K562 (cell line): ENCODE measurements around the gene ABCC1. TPM values are rescaled to one million over a fixed set of nuclear protein-coding genes. Genes with fewer than 3 reads are reported as not detected.

ENCODE experiments used
- ATAC-seq: fragments of 200-7000 bp; cut with Tn5 transposase; 3 replicates; pipeline ENCODE4 v1.9.1; 2020; ENCODE audit warnings: moderate library complexity
- BruUV-seq: library from RNA; stranded (reverse); fragments of 400-500 nt; replicated peaks from 2 replicates; lab custom pipeline; 2021; lab: Mats Ljungman, UMichigan
- CTCF ChIA-PET: fragments of 300-600 bp; formaldehyde crosslinking; extraction: SDS; loops from one replicate; lab custom pipeline; 2021; ENCODE audit warnings: low intra/inter-chr PET ratio; lab: Yijun Ruan, JAX
- POLR2A ChIA-PET: fragments of 300-600, 350-650 bp; sonication (Branson Sonifier 250); formaldehyde crosslinking; extraction: SDS; loops from one replicate; lab custom pipeline; 2021; ENCODE audit warnings: antibody characterized with exemption, inconsistent platforms; lab: Yijun Ruan, JAX
- DNase-seq, 4 experiments: peaks; one replicate each; pipeline versions ENCODE4 v3.0.0 to v3.0.0-alpha.2; 2011 to 2018; ENCODE audit warnings: low spot score in 3 of 4, mixed read lengths in 3 of 4; ENCODE audit errors: extremely low read depth in 1 of 4
- FAIRE-seq: peaks from 2 replicates; lab custom pipeline; 2011; peaks lifted over from hg19 to GRCh38; lab: Jason Lieb, UNC
- H2AFZ ChIP-seq: 2 replicates; pipeline ENCODE4 v1.6.0; 2011; ENCODE audit warnings: low read depth, low read length, control low read depth, inconsistent platforms
- H3K27ac ChIP-seq: fragments of 200-600 bp; 3 replicates; pipeline ENCODE4 v1.8.0; 2011; ENCODE audit warnings: low read depth, mild to moderate bottlenecking, control low read depth, inconsistent platforms, low read length, moderate library complexity, mixed read lengths; ENCODE audit errors: extremely low read depth
- H3K27me3 ChIP-seq, 2 experiments: fragments of 300-600 bp in 1 of 2; 2 replicates in 1 of 2; 3 replicates in 1 of 2; pipeline versions ENCODE4 v1.6.0 to v1.8.0; 2011; ENCODE audit warnings: inconsistent platforms in 2 of 2, low read length in 2 of 2, mild to moderate bottlenecking in 1 of 2, mixed read lengths in 1 of 2, moderate library complexity in 1 of 2; ENCODE audit not compliant: control insufficient read depth in 2 of 2, insufficient read depth in 2 of 2
- H3K36me3 ChIP-seq: fragments of 300-600 bp; 3 replicates; pipeline ENCODE4 v1.8.0; 2011; ENCODE audit warnings: mild to moderate bottlenecking, low read length, inconsistent platforms; ENCODE audit not compliant: control insufficient read depth, insufficient read depth
- H3K4me1 ChIP-seq, 2 experiments: fragments of 200-600 bp in 1 of 2; replicated peaks in 1 of 2; 2 replicates in 1 of 2; 3 replicates in 1 of 2; pipeline versions ENCODE4 v1.5.1 to v1.8.0; 2011; ENCODE audit warnings: inconsistent platforms in 2 of 2, low read length in 2 of 2, mild to moderate bottlenecking in 1 of 2, mixed read lengths in 1 of 2, moderate library complexity in 1 of 2; ENCODE audit not compliant: control insufficient read depth in 2 of 2, insufficient read depth in 2 of 2
- H3K4me2 ChIP-seq: 2 replicates; pipeline ENCODE4 v1.6.1; 2011; ENCODE audit warnings: low read length, control low read depth, inconsistent platforms, mixed read lengths; ENCODE audit not compliant: insufficient read depth
- H3K4me3 ChIP-seq: fragments of 200-600 bp; sonication (generic), shearing (Covaris generic); 2 replicates; pipeline ENCODE4 v1.5.1; 2016; ENCODE audit warnings: control low read depth, inconsistent platforms
- H3K79me2 ChIP-seq: fragments of 200-600 bp; 3 replicates; pipeline ENCODE4 v1.8.0; 2011; ENCODE audit warnings: low read length, inconsistent platforms; ENCODE audit not compliant: control insufficient read depth, insufficient read depth
- H3K9ac ChIP-seq, 2 experiments: 2 replicates each; pipeline versions ENCODE4 v1.6.0 to v1.6.1; 2011; ENCODE audit warnings: low read depth in 2 of 2, low read length in 2 of 2, control low read depth in 1 of 2, inconsistent platforms in 1 of 2, mild to moderate bottlenecking in 1 of 2, mixed read lengths in 1 of 2; ENCODE audit not compliant: insufficient read depth in 1 of 2
- H3K9me1 ChIP-seq: one replicate; pipeline ENCODE4 v1.6.0; 2011; ENCODE audit warnings: inconsistent platforms, mild to moderate bottlenecking, low read length, moderate library complexity; ENCODE audit not compliant: control insufficient read depth, insufficient read depth
- H3K9me3 ChIP-seq: replicated peaks from 2 replicates; pipeline ENCODE4 v1.5.1; 2011; ENCODE audit warnings: low read depth, low read length, inconsistent platforms; ENCODE audit not compliant: control insufficient read depth, insufficient read depth
- H4K20me1 ChIP-seq: replicated peaks from 2 replicates; pipeline ENCODE4 v1.6.1; 2011; ENCODE audit warnings: low read length, inconsistent platforms, mixed read lengths; ENCODE audit not compliant: control insufficient read depth, insufficient read depth
- C11orf30 ChIP-seq: fragments of 450-650 bp; IDR thresholded peaks from 2 replicates; pipeline ENCODE4 v1.6.1; 2016; ENCODE audit warnings: low read depth, mild to moderate bottlenecking
- CBX1 ChIP-seq: sonication (generic); IDR thresholded peaks from 2 replicates; pipeline ENCODE4 v1.6.1; 2016; ENCODE audit warnings: antibody characterized with exemption, low read depth, mild to moderate bottlenecking
- CBX3 ChIP-seq, 2 experiments: IDR thresholded peaks; 1 replicate in 1 of 2; 2 replicates in 1 of 2; pipeline ENCODE4 v1.6.1; 2012; ENCODE audit warnings: inconsistent platforms in 2 of 2, low read length in 2 of 2, borderline replicate concordance in 1 of 2, control low read depth in 1 of 2
- CBX5 ChIP-seq: IDR thresholded peaks from 2 replicates; pipeline ENCODE4 v1.6.1; 2014; ENCODE audit warnings: low read depth, borderline replicate concordance
- GATA2 ChIP-seq: sonication (generic); formaldehyde crosslinking; IDR thresholded peaks from 2 replicates; pipeline ENCODE4 v1.4.0; 2020; ENCODE audit warnings: mild to moderate bottlenecking, missing genetic modification reagents
- NR4A1 ChIP-seq, 2 experiments: fragments of 250-450 bp in 1 of 2; fragments of 450-650 bp in 1 of 2; sonication (Bioruptor Pico) in 1 of 2; IDR thresholded peaks; 2 replicates each; pipeline versions ENCODE4 v1.4.0 to v1.6.1; 2016 to 2020; ENCODE audit warnings: mild to moderate bottlenecking in 2 of 2, missing compliant biosample characterization in 1 of 2, missing genetic modification characterization in 1 of 2, moderate library complexity in 1 of 2
- SMARCB1 ChIP-seq: IDR thresholded peaks from 2 replicates; pipeline ENCODE4 v1.6.1; 2011; ENCODE audit warnings: improper control_type of control experiment, low read depth; ENCODE audit not compliant: insufficient read length
- TRIM24 ChIP-seq, 2 experiments: fragments of 450-650 bp; IDR thresholded peaks; 2 replicates each; pipeline ENCODE4 v1.6.1; 2016
- TRIM28 ChIP-seq: fragments of 450-650 bp; IDR thresholded peaks from 2 replicates; pipeline ENCODE4 v1.6.1; 2017
- YY1 ChIP-seq, 3 experiments: IDR thresholded peaks; 2 replicates each; pipeline ENCODE4 v1.6.1; 2011; ENCODE audit warnings: low read length in 2 of 3, mild to moderate bottlenecking in 2 of 3, moderate library complexity in 2 of 3, borderline replicate concordance in 1 of 3, control low read depth in 1 of 3, low read depth in 1 of 3; ENCODE audit not compliant: insufficient read depth in 3 of 3, insufficient replicate concordance in 2 of 3, control insufficient read depth in 1 of 3, insufficient read length in 1 of 3; ENCODE audit errors: extremely low read depth in 1 of 3
- ZNF280A ChIP-seq: fragments of 450-650 bp; IDR thresholded peaks from 2 replicates; pipeline ENCODE4 v1.6.1; 2018; ENCODE audit warnings: mild to moderate bottlenecking, low read depth; ENCODE audit not compliant: partially characterized antibody
- ZNF280B ChIP-seq: fragments of 250-450 bp; sonication (Bioruptor Pico); IDR thresholded peaks from 2 replicates; pipeline ENCODE4 v1.5.1; 2021; ENCODE audit warnings: mild to moderate bottlenecking
- ZNF384 ChIP-seq: IDR thresholded peaks from 2 replicates; pipeline ENCODE4 v1.6.1; 2012; ENCODE audit warnings: low read depth, low read length, improper control_type of control experiment
- ZNF655 ChIP-seq: fragments of 250-450 bp; sonication (Bioruptor Pico); IDR thresholded peaks from 2 replicates; pipeline ENCODE4 v1.5.0; 2021
- WGBS: fragments of 100-300 bp; shearing (Covaris generic); methylation state at CpG from one replicate; pipeline ENCODE4 v1.1.6; 2016; ENCODE audit warnings: low coverage, mixed read lengths; ENCODE audit not compliant: insufficient coverage; ENCODE audit errors: missing lambda C conversion rate; 5-methylcytosine and 5-hydroxymethylcytosine counted together
- in situ Hi-C: fragments of 300-500 bp; cut with MboI; formaldehyde crosslinking; loops from 4 replicates; pipeline ENCODE4 v1.15.0; 2018; ENCODE audit warnings: inconsistent platforms, mixed read lengths
- intact Hi-C: fragments of 100-400 bp; cut with micrococcal nuclease; formaldehyde crosslinking; loops from 2 replicates; pipeline ENCODE4 v1.14.2; 2022
- polyA plus RNA-seq, 8 experiments: library from polyadenylated mRNA; depleted of rRNA in 4 of 8; stranded (reverse) in 5 of 8; unstranded in 3 of 8; fragments of >200 nt; fragmentation: Nextera tagmentation in 2 of 8; fragmentation: Illumina TruSeq in 1 of 8; extraction: Ambion mirVana in 2 of 8; extraction: Trizol in 1 of 8; gene quantifications; 2 replicates each; pipeline versions ENCODE4 v1.2.1 to v1.2.3, GENCODE V29; 2011 to 2014; ENCODE audit warnings: inconsistent platforms in 1 of 8, missing spikeins in 1 of 8
- total RNA-seq, 7 experiments: library from RNA; depleted of rRNA in 6 of 7; stranded (reverse); fragments of >200 nt in 6 of 7; fragmentation: Illumina TruSeq in 2 of 7; extraction: Trizol in 2 of 7; gene quantifications; 2 replicates each; pipeline versions ENCODE4 v1.2.1 to v1.2.3, GENCODE V29; 2011 to 2021; ENCODE audit warnings: low replicate concordance in 1 of 7

ABCC1 gene
- total and polyA plus RNA-seq, 9 of the 15 experiments (the other 6 are each of a cell fraction or from before 2014, with no cell fraction given): 3.9 to 41.6 (median 10.0) TPM

GRCh38 chr16:16118337-16118736 is 168.9 kb downstream of the ABCC1 start:
- Histone ChIP-seq H4K20me1 (no peaks in the 10 kb centered on the region), H3K4me2 (no peak overlapping the region), H3K9ac (no peak overlapping the region)
- FAIRE-seq: no peak
- CTCF ChIA-PET: no interaction called here
- no peak for TF ChIP-seq SMARCB1
- peak; percentile 95 for TF ChIP-seq CBX5
- peak in 1 of 2 experiments; percentile 97; a peak in 2 of 3 replicates for TF ChIP-seq CBX3 (IDR thresholded peaks at IDR 0.05; ENCODE audit: borderline replicate concordance in 1 of 2, low read length in 2 of 2)
- no peak for TF ChIP-seq C11orf30
- TF ChIP-seq NR4A1 (CRISPR knock-in tag; IDR thresholded peaks at IDR 0.05): no peak
- no peak for TF ChIP-seq NR4A1 (tag; IDR thresholded peaks at IDR 0.05)
- 0 out of 2 replicates have a peak, but pooled peaks have one; percentile 32 for TF ChIP-seq ZNF280B (CRISPR knock-in tag)
- 0 out of 2 replicates have a peak, but pooled peaks have one; percentile 55 for TF ChIP-seq CBX1
- TF ChIP-seq ZNF655: no peak
- 0 out of 2 replicates have a peak, but pooled peaks have one; percentile 33 for TF ChIP-seq GATA2 (CRISPR knock-in tag)
- TF ChIP-seq ZNF384: peak; percentile 77
- peak; percentile 94 for TF ChIP-seq TRIM28
- TF ChIP-seq TRIM24 (IDR thresholded peaks at IDR 0.05): peak; percentile 71 to 74
- peak in 1 of 3 experiments; percentile 32 for TF ChIP-seq YY1 (IDR thresholded peaks at IDR 0.05; ENCODE audit: borderline replicate concordance in 1 of 3, control insufficient read depth in 1 of 3, extremely low read depth in 1 of 3, insufficient read depth in 3 of 3, insufficient read length in 1 of 3, insufficient replicate concordance in 2 of 3, low read depth in 1 of 3, low read length in 2 of 3)
- TF ChIP-seq ZNF280A: peak; percentile 91
- TF ChIP-seq, all 486 proteins: peak for 10
- POLR2A ChIA-PET: interaction anchor here (0.8 kb wide), 1 partner anchor 35 kb away, joined by 3 read pairs; no protein-coding TSS in a partner anchor
- Histone ChIP-seq H3K4me3 (no peak overlapping the region), H3K36me3 (peaks cover 88% of the 10 kb centered on the region), H3K9me3 (peaks cover 26% of the 10 kb centered on the region), H2AFZ (no peak overlapping the region), H3K79me2 (no peaks in the 10 kb centered on the region), H3K9me1 (no peaks in the 10 kb centered on the region), H3K4me1 (peaks cover 14 to 18% of the 10 kb centered on the region in 2 experiments; a peak in 4 of 5 replicates), H3K27me3 (no peaks in the 10 kb centered on the region), H3K27ac (no peak overlapping the region)
- BruUV-seq: no TSS peak
- no peak for ATAC-seq
- WGBS: 91% methylated on average over 7 of the region's 7 CpGs
- intact Hi-C loops: no loop called here
- DNase-seq: peak in 1 of 4 experiments; percentile 43
- in situ Hi-C loops: no loop called here
